HG03066 (cell line): Measurements from ENCODE around the gene EPSTI1.
"Not testable (repeated sequence)": the region's sequence is repeated elsewhere in the genome, so short reads cannot be mapped to it uniquely, and the experiment has no call there.

Source experiments
- ATAC-seq: cut with Tn5 transposase; IDR thresholded peaks from one replicate; pipeline ENCODE4 v1.9.1; 2021; ENCODE audit warnings: low read depth; ENCODE audit not compliant: unreplicated experiment

The EPSTI1 gene

GRCh38 chr13:43006893-43007631 is 15.0 kb upstream of the EPSTI1 start:
- ATAC-seq = no peak

- ATAC-seq = no peak
Measured at GRCh38 chr13:43005460-43006236, 13.6 kb upstream of the EPSTI1 start.

- ATAC-seq = no peak
Measured at GRCh38 chr13:43003729-43004128, 11.7 kb upstream of the EPSTI1 start.

GRCh38 chr13:43003010-43003409 is 11.0 kb upstream of the EPSTI1 start:
- no peak for ATAC-seq

- ATAC-seq = no peak
Measured at GRCh38 chr13:43002021-43002420, 10.0 kb upstream of the EPSTI1 start.

GRCh38 chr13:43000676-43001075 is 8.6 kb upstream of the EPSTI1 start:
- ATAC-seq = no peak

GRCh38 chr13:42999491-42999890 is 7.5 kb upstream of the EPSTI1 start:
- no peak for ATAC-seq

- ATAC-seq = peak; percentile 49
Measured at GRCh38 chr13:42997381-42997780, 5.3 kb upstream of the EPSTI1 start.

GRCh38 chr13:42996584-42996983 is 4.5 kb upstream of the EPSTI1 start:
- no peak for ATAC-seq

GRCh38 chr13:42994878-42995277 is 2.8 kb upstream of the EPSTI1 start:
- no peak for ATAC-seq

- ATAC-seq = peak; percentile 3
Measured at GRCh38 chr13:42992764-42993122, 702 bp upstream of the EPSTI1 start.

- not testable (repeated sequence) for ATAC-seq
Measured at GRCh38 chr13:42991233-42991897, 676 bp downstream of the EPSTI1 start.

GRCh38 chr13:42990291-42991232 is 1.5 kb downstream of the EPSTI1 start:
- no peak for ATAC-seq

- ATAC-seq = no peak
Measured at GRCh38 chr13:42986176-42986574, 5.9 kb downstream of the EPSTI1 start.

- ATAC-seq = no peak
Measured at GRCh38 chr13:42985312-42986175, 6.5 kb downstream of the EPSTI1 start.

- ATAC-seq = no peak
Measured at GRCh38 chr13:42984691-42985090, 7.3 kb downstream of the EPSTI1 start.

GRCh38 chr13:42984026-42984425 is 8.0 kb downstream of the EPSTI1 start:
- ATAC-seq = no peak

- ATAC-seq = no peak
Measured at GRCh38 chr13:42981853-42982252, 10.2 kb downstream of the EPSTI1 start.

- ATAC-seq = no peak
Measured at GRCh38 chr13:42981317-42981716, 10.7 kb downstream of the EPSTI1 start.
